Measurements from ENCODE around the gene ARSI. TPM values are rescaled to one million over a fixed set of nuclear protein-coding genes. Genes with fewer than 3 reads are reported as not detected.

Gene ARSI
- total and polyA plus RNA-seq, 2 donors (not counting 3 experiments of a cell fraction or from before 2014, with no cell fraction given) = 0.17 to 0.20 TPM

GRCh38 chr5:150349681-150350275 lies 47.1 kb upstream of the ARSI start:
- ChIA-PET CTCF (interaction anchor here (0.9 to 3.8 kb wide), 17 partner anchors 10 to 516 kb away, joined by 3 to 25 read pairs (median 5); no protein-coding TSS in a partner anchor), POLR2A (no interaction called here)
- H3K36me3 ChIP-seq (ENCODE audit: control insufficient read depth in 2 of 2, extremely low read depth in 1 of 2, insufficient read depth in 2 of 2, low read length in 2 of 2) = no peaks in the 10 kb centered on the region
- no peaks in the 10 kb centered on the region for H3K27me3 ChIP-seq (ENCODE audit: control insufficient read depth in 2 of 2, insufficient read depth in 2 of 2, low read length in 2 of 2)
- no peak overlapping the region for H3K4me3 ChIP-seq (replicated peaks in 1 of 3; ENCODE audit: insufficient read depth in 1 of 3, low read depth in 1 of 3, low read length in 3 of 3)
- no peaks in the 10 kb centered on the region for H3K9me3 ChIP-seq (replicated peaks; ENCODE audit: control insufficient read depth, insufficient read depth, low read length)
- H3K4me2 ChIP-seq (ENCODE audit: insufficient read depth, low read length) = no peak overlapping the region
- FAIRE-seq (no peak), DNase-seq (ENCODE audit: low read depth, low spot score) (no peak)
- H3K27ac ChIP-seq (ENCODE audit: insufficient read depth, low read depth, low read length) = no peak overlapping the region
- no peaks in the 10 kb centered on the region for H4K20me1 ChIP-seq (replicated peaks; ENCODE audit: control insufficient read depth, extremely low read depth, insufficient read depth, low read length)
- TF ChIP-seq POLR2A (IDR thresholded peaks at IDR 0.05; ENCODE audit: low read depth, low read length) (no peak), POLR2AphosphoS5 (IDR thresholded peaks at IDR 0.05; ENCODE audit: insufficient read depth, low read depth, low read length) (no peak), MYC (IDR thresholded peaks at IDR 0.05; ENCODE audit: low read depth, low read length) (no peak)
- H3K79me2 ChIP-seq (ENCODE audit: control insufficient read depth, insufficient read depth, low read length) = no peaks in the 10 kb centered on the region
- H2AFZ ChIP-seq (ENCODE audit: low read depth, low read length) = no peak overlapping the region
- intact Hi-C loops (cut with micrococcal nuclease) = loop anchor here (1.0 kb wide), 5 partner anchors 77 to 219 kb away; no protein-coding TSS in a partner anchor
- H3K9me1 ChIP-seq (replicated peaks; ENCODE audit: control insufficient read depth, extremely low read depth, insufficient read depth, low read length) = no peaks in the 10 kb centered on the region
- no peaks in the 10 kb centered on the region for H3K4me1 ChIP-seq (ENCODE audit: control insufficient read depth, extremely low read depth, insufficient read depth, low read length)
- dilution Hi-C loops (cut with MboI; ENCODE audit: extremely low pct_ligation_motif_present, low sequenced_read_pairs) = no loop called here
- H3K9ac ChIP-seq (replicated peaks; ENCODE audit: extremely low read depth, insufficient read depth, low read length) = no peak overlapping the region
- BruUV-seq (replicated peaks) = no TSS peak

DNA sequence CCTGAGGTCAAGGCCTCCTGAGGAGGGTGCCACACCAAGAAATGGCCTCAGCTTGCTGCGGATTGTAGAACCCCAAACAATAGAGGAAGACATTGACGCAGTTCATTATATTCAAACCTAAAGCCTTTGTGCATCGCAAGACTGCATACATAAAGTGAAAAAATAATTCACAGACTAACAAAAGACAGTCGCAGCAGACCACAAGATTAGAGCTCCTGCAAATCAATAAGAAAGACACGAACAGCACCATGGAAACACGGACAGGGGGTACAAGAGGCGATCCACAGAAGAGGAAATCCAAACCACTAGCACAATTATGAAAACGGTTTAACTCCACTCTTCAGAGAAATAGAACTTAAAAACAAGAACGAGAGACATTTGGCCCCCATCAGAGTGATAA lies 44.7 kb upstream of the ARSI start:
- TF ChIP-seq JUN (IDR thresholded peaks at IDR 0.05; ENCODE audit: borderline replicate concordance, insufficient read depth, insufficient read length, low read depth) (no peak), MYC (IDR thresholded peaks at IDR 0.05; ENCODE audit: low read depth, low read length) (no peak), CTCF (IDR thresholded peaks at IDR 0.05; ENCODE audit: extremely low read depth in 1 of 2, insufficient read depth in 1 of 2, low read depth in 1 of 2, low read length in 2 of 2) (no peak), POLR2A (IDR thresholded peaks at IDR 0.05; ENCODE audit: low read depth, low read length) (no peak)
- H3K27ac ChIP-seq (ENCODE audit: insufficient read depth, low read depth, low read length) = no peak overlapping the region
- POLR2A ChIA-PET = no interaction called here
- H2AFZ ChIP-seq (ENCODE audit: low read depth, low read length) = no peak overlapping the region
- BruUV-seq (replicated peaks) = no TSS peak
- H3K79me2 ChIP-seq (ENCODE audit: control insufficient read depth, insufficient read depth, low read length) = no peaks in the 10 kb centered on the region
- intact Hi-C loops (cut with micrococcal nuclease) (no loop called here), dilution Hi-C loops (cut with MboI; ENCODE audit: extremely low pct_ligation_motif_present, low sequenced_read_pairs) (no loop called here)
- H3K4me1 ChIP-seq (ENCODE audit: control insufficient read depth, extremely low read depth, insufficient read depth, low read length) = no peaks in the 10 kb centered on the region
- no peak for FAIRE-seq
- no peaks in the 10 kb centered on the region for H3K36me3 ChIP-seq (ENCODE audit: control insufficient read depth in 2 of 2, extremely low read depth in 1 of 2, insufficient read depth in 2 of 2, low read length in 2 of 2)
- peaks cover 2% of the 10 kb centered on the region in 2 experiments for H3K27me3 ChIP-seq (ENCODE audit: control insufficient read depth in 2 of 2, insufficient read depth in 2 of 2, low read length in 2 of 2)
- no peak overlapping the region for H3K4me2 ChIP-seq (ENCODE audit: insufficient read depth, low read length)
- no peaks in the 10 kb centered on the region for H3K9me1 ChIP-seq (replicated peaks; ENCODE audit: control insufficient read depth, extremely low read depth, insufficient read depth, low read length)
- no peak overlapping the region for H3K4me3 ChIP-seq (replicated peaks in 1 of 3; ENCODE audit: insufficient read depth in 1 of 3, low read depth in 1 of 3, low read length in 3 of 3)
- no peaks in the 10 kb centered on the region for H3K9me3 ChIP-seq (replicated peaks; ENCODE audit: control insufficient read depth, insufficient read depth, low read length)
- CTCF ChIA-PET = no interaction called here
- DNase-seq (ENCODE audit: low read depth, low spot score) = no peak
- H3K9ac ChIP-seq (replicated peaks; ENCODE audit: extremely low read depth, insufficient read depth, low read length) = no peak overlapping the region
- no peaks in the 10 kb centered on the region for H4K20me1 ChIP-seq (replicated peaks; ENCODE audit: control insufficient read depth, extremely low read depth, insufficient read depth, low read length)

All from endothelial cell of umbilical vein (primary cell).